ENCODE data around the gene SPDYC.
"Not testable (repeated sequence)": the region's sequence is repeated elsewhere in the genome, so short reads cannot be mapped to it uniquely, and the experiment has no call there.

SPDYC gene

GRCh38 chr11:65134952-65135632, 34.9 kb upstream of the SPDYC start:
- peak; percentile 95 for DNase-seq (ENCODE audit: low read depth)
- peak overlapping the region; percentile 89 for H3K4me3 ChIP-seq (ENCODE audit: control insufficient read depth, low read depth, low read length)
- TF ChIP-seq CTCF (conservative IDR thresholded peaks at IDR 0.05; ENCODE audit: control insufficient read depth, insufficient read depth, low read depth, low read length): no peak

DNA sequence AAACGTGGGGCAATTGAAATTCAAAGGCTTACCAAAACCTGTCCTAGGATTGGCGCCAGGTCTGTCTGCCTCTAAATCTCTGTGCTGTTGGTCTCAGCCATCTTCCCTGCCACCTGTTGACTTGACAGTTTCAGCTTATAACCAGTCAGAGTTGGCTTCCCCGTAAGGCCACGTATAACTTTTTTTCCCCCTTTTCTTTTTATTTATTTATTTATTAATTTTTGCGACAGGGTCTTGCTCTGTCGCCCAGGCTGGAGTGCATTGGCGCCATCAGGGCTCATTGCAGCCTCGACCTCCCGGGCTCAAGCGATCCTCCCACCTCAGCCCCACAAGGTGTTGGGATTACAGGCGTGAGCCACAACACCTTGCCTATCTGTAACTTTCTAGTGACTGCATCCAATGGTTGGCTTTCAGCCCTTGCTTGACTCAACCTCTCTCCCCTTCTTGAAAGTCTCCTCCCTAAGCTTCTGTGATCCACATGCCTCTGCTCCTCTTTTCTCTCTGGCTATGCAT, 34.3 kb upstream of the SPDYC start:
- no peak for DNase-seq (ENCODE audit: low read depth)
- peak overlapping the region; percentile 89 for H3K4me3 ChIP-seq (ENCODE audit: control insufficient read depth, low read depth, low read length)
- TF ChIP-seq CTCF (conservative IDR thresholded peaks at IDR 0.05; ENCODE audit: control insufficient read depth, insufficient read depth, low read depth, low read length): no peak

DNA sequence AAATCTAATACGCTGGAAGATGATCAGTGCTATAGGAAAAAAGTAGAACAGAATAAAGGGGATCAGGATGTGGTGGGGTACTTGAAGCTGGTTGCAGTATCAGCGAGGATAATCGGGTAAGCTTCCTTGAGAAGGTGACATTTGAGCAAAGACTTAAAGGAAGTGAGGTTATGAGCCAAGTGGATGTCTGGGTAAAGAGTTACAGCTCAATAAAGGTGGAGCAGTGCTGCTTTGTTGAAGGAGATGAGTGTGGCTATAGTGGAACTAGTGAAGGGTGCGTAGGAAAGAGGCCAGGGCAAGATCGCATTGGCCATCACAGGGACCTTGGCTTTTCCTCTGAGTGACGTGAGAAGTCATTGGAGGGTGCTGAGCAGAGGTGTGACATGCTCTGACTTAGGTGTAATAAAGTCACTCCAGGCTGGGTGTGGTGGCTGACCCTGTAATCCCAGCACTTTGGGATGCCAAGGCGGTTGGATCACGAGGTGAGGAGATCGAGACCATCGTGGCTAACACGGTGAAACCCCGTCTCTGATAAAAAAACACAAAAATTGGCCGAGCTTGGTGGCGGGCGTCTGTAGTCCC, 33.4 kb upstream of the SPDYC start:
- TF ChIP-seq CTCF (conservative IDR thresholded peaks at IDR 0.05; ENCODE audit: control insufficient read depth, insufficient read depth, low read depth, low read length): no peak
- DNase-seq (ENCODE audit: low read depth): no peak

DNA sequence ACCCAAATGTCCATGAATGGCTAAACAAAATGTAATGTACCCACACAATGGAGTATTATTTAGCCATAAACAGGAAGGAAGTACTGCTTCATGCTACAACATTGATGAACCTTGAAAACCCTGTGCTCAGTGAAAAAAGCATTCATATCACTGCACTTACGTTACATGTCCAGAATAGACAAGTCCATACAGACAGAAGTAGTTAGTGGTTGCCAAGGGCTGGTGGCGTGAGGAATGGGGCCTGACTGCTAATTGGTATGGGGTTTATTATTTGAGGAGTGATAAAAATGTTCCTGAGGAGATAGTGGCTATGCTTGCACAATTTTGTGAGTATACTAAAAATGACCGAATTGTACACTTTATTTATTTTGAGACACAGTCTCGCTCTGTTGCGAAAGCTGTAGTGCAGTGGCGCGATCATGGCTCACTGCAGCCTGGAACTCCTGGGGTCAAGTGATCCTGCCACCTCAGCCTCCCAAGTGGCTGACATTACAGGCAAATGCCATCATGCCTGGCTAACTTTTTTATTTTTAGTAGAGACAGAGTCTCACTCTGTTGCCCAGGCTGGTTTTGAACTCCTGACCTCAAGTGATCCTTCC, 28.0 kb upstream of the SPDYC start:
- DNase-seq (ENCODE audit: low read depth): no peak
- TF ChIP-seq CTCF (conservative IDR thresholded peaks at IDR 0.05; ENCODE audit: control insufficient read depth, insufficient read depth, low read depth, low read length): no peak

More for the DNA sequence above, 33.4 kb upstream of the SPDYC start:
- H3K4me3 ChIP-seq (ENCODE audit: control insufficient read depth, low read depth, low read length): no peak overlapping the region

DNA sequence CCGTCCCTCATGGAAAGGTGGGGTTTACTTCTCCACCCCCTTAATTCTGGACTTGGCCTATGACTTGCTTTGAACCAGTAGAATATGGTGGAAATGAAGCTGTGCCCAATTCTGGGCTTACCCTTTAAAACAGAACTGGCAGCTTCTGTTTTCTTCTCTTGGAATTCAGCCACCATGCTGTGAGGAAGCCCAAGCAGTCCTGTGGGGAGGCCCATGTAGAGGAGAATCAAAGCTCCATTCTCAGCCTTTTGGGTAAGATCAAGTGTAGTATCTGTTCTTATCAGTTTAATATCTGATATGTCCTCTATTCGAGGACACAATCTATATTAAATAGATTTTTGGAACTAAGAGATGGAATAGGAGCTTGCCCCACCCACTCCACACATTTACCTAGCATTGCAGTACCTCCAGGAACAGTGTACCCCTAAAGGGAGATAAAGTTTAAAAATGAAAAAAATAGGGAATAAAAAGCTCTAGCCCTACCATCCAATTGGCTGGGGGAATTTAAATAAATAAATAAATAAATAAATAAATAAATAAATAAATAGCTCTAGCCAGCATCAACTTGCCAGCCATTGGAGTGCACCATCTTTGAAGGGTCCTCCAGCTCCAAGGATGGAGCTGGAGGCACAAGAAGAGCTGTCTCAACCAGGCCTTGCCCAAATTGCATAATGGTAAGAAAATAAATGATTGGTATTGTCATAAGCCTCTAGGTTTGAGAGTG, 22.5 kb upstream of the SPDYC start:
- H3K4me3 ChIP-seq (ENCODE audit: control insufficient read depth, low read depth, low read length): no peak overlapping the region
- TF ChIP-seq CTCF (conservative IDR thresholded peaks at IDR 0.05; ENCODE audit: control insufficient read depth, insufficient read depth, low read depth, low read length): no peak

More for the DNA sequence above, 28.0 kb upstream of the SPDYC start:
- no peak overlapping the region for H3K4me3 ChIP-seq (ENCODE audit: control insufficient read depth, low read depth, low read length)

DNA sequence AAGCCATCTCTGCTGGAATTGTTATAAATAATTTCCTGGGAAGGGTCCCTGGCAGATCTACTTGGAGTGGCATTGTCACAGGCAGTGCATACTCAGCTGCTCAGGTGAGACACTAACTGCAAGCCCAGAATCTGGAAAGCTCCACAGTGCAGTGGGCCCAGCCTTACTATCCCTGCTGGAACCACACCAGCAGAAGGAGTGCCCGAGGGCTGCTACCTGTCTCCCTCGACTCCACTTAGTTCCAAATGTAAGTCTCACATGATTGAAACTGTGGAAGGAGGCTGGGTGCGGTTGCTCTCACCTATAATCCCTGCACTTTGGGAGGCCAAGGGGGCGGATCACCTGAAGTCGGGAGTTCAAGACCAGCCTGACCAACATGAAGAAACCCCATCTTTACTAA, 21.4 kb upstream of the SPDYC start:
- H3K4me3 ChIP-seq (ENCODE audit: control insufficient read depth, low read depth, low read length): no peak overlapping the region
- no peak for TF ChIP-seq CTCF (conservative IDR thresholded peaks at IDR 0.05; ENCODE audit: control insufficient read depth, insufficient read depth, low read depth, low read length)
- DNase-seq (ENCODE audit: low read depth): no peak

More for the DNA sequence above, 22.5 kb upstream of the SPDYC start:
- DNase-seq (ENCODE audit: low read depth): no peak

- not testable (repeated sequence) for DNase-seq (ENCODE audit: low read depth); H3K4me3 ChIP-seq (ENCODE audit: control insufficient read depth, low read depth, low read length)
Observed at GRCh38 chr11:65150131-65150508, 19.9 kb upstream of the SPDYC start.

All from fibroblast of mammary gland (primary cell).